ENCODE results near the gene PRKCD.

PRKCD gene

GRCh38 chr3:53130179-53131061, 30.6 kb upstream of the PRKCD start, which contains the start of gene RFT1:
Gene RFT1, minus strand, starts transcription at chr3:53130435. Its CDS starts 35 bp downstream, at chr3:53130400.
- DNase-seq (ENCODE audit: low spot score), result peak; percentile 97
- H3K27ac Mint-ChIP-seq, result peak within 1 kb of the TSS; percentile 96
- H3K9me3 Mint-ChIP-seq, result no peaks in the 10 kb centered on the region
- peaks cover 20% of the 10 kb centered on the region for H3K4me1 Mint-ChIP-seq (ENCODE audit: low read depth)
- H3K4me3 Mint-ChIP-seq, result peak within 1 kb of the TSS; percentile 96
- peaks cover 6% of the 10 kb centered on the region for H3K36me3 Mint-ChIP-seq (ENCODE audit: low read depth)
- H3K27me3 Mint-ChIP-seq (ENCODE audit: low read depth), result no peaks in the 10 kb centered on the region

GRCh38 chr3:53131096-53131495, 29.9 kb upstream of the PRKCD start:
- Mint-ChIP-seq H3K4me1 (ENCODE audit: low read depth) (peaks cover 20% of the 10 kb centered on the region), H3K4me3 (peak overlapping the region; percentile 96), H3K27ac (peak overlapping the region; percentile 96), H3K9me3 (no peaks in the 10 kb centered on the region), H3K36me3 (ENCODE audit: low read depth) (peaks cover 3% of the 10 kb centered on the region), H3K27me3 (ENCODE audit: low read depth) (no peaks in the 10 kb centered on the region)
- DNase-seq (ENCODE audit: low spot score), result no peak

GRCh38 chr3:53132347-53132746, 28.7 kb upstream of the PRKCD start:
- DNase-seq (ENCODE audit: low spot score), result no peak
- Mint-ChIP-seq H3K27ac (no peak overlapping the region), H3K27me3 (ENCODE audit: low read depth) (no peaks in the 10 kb centered on the region), H3K4me1 (ENCODE audit: low read depth) (peaks cover 20% of the 10 kb centered on the region), H3K36me3 (ENCODE audit: low read depth) (peaks cover 3% of the 10 kb centered on the region), H3K4me3 (no peak overlapping the region), H3K9me3 (no peaks in the 10 kb centered on the region)

- H3K27me3 Mint-ChIP-seq (ENCODE audit: low read depth), result no peaks in the 10 kb centered on the region
- H3K9me3 Mint-ChIP-seq, result no peaks in the 10 kb centered on the region
- peaks cover 11% of the 10 kb centered on the region for H3K4me1 Mint-ChIP-seq (ENCODE audit: low read depth)
- peak; percentile 56 for DNase-seq (ENCODE audit: low spot score)
- H3K36me3 Mint-ChIP-seq (ENCODE audit: low read depth), result no peaks in the 10 kb centered on the region
- no peak overlapping the region for H3K4me3 Mint-ChIP-seq
- no peak overlapping the region for H3K27ac Mint-ChIP-seq
Observed at GRCh38 chr3:53134631-53135232, 26.3 kb upstream of the PRKCD start.

- Mint-ChIP-seq H3K27me3 (ENCODE audit: low read depth) (no peaks in the 10 kb centered on the region), H3K9me3 (no peaks in the 10 kb centered on the region), H3K27ac (no peak overlapping the region), H3K4me3 (no peak overlapping the region), H3K36me3 (ENCODE audit: low read depth) (no peaks in the 10 kb centered on the region), H3K4me1 (ENCODE audit: low read depth) (peaks cover 2% of the 10 kb centered on the region)
- no peak for DNase-seq (ENCODE audit: low spot score)
Observed at GRCh38 chr3:53137221-53137620, 23.8 kb upstream of the PRKCD start.

- Mint-ChIP-seq H3K4me3 (no peak overlapping the region), H3K36me3 (ENCODE audit: low read depth) (no peaks in the 10 kb centered on the region), H3K9me3 (no peaks in the 10 kb centered on the region), H3K4me1 (ENCODE audit: low read depth) (peaks cover 2% of the 10 kb centered on the region), H3K27ac (no peak overlapping the region), H3K27me3 (ENCODE audit: low read depth) (no peaks in the 10 kb centered on the region)
- DNase-seq (ENCODE audit: low spot score), result no peak
Observed at GRCh38 chr3:53137835-53138446, 23.1 kb upstream of the PRKCD start.

GRCh38 chr3:53139906-53140846, 20.8 kb upstream of the PRKCD start:
- Mint-ChIP-seq H3K27me3 (ENCODE audit: low read depth) (no peaks in the 10 kb centered on the region), H3K4me1 (ENCODE audit: low read depth) (no peaks in the 10 kb centered on the region), H3K27ac (no peak overlapping the region), H3K36me3 (ENCODE audit: low read depth) (no peaks in the 10 kb centered on the region), H3K4me3 (no peak overlapping the region), H3K9me3 (no peaks in the 10 kb centered on the region)
- no peak for DNase-seq (ENCODE audit: low spot score)

GRCh38 chr3:53140847-53141845, 19.9 kb upstream of the PRKCD start:
- Mint-ChIP-seq H3K36me3 (ENCODE audit: low read depth) (no peaks in the 10 kb centered on the region), H3K9me3 (no peaks in the 10 kb centered on the region), H3K27ac (no peak overlapping the region), H3K4me3 (no peak overlapping the region), H3K27me3 (ENCODE audit: low read depth) (no peaks in the 10 kb centered on the region), H3K4me1 (ENCODE audit: low read depth) (no peaks in the 10 kb centered on the region)
- DNase-seq (ENCODE audit: low spot score), result no peak

- no peak overlapping the region for H3K27ac Mint-ChIP-seq
Observed at GRCh38 chr3:53142986-53143385, 18.0 kb upstream of the PRKCD start.

GRCh38 chr3:53144446-53144845, 16.6 kb upstream of the PRKCD start:
- H3K27ac Mint-ChIP-seq, result no peak overlapping the region
- no peaks in the 10 kb centered on the region for H3K4me1 Mint-ChIP-seq (ENCODE audit: low read depth)
- no peaks in the 10 kb centered on the region for H3K36me3 Mint-ChIP-seq (ENCODE audit: low read depth)
- H3K27me3 Mint-ChIP-seq (ENCODE audit: low read depth), result no peaks in the 10 kb centered on the region
- H3K4me3 Mint-ChIP-seq, result no peak overlapping the region
- H3K9me3 Mint-ChIP-seq, result no peaks in the 10 kb centered on the region
- DNase-seq (ENCODE audit: low spot score), result no peak

More at GRCh38 chr3:53142986-53143385, 18.0 kb upstream of the PRKCD start:
- DNase-seq (ENCODE audit: low spot score), result no peak
- no peak overlapping the region for H3K4me3 Mint-ChIP-seq
- no peaks in the 10 kb centered on the region for H3K4me1 Mint-ChIP-seq (ENCODE audit: low read depth)
- no peaks in the 10 kb centered on the region for H3K9me3 Mint-ChIP-seq
- H3K27me3 Mint-ChIP-seq (ENCODE audit: low read depth), result no peaks in the 10 kb centered on the region
- no peaks in the 10 kb centered on the region for H3K36me3 Mint-ChIP-seq (ENCODE audit: low read depth)

GRCh38 chr3:53144862-53145712, 15.9 kb upstream of the PRKCD start:
- Mint-ChIP-seq H3K36me3 (ENCODE audit: low read depth) (no peaks in the 10 kb centered on the region), H3K27ac (no peak overlapping the region), H3K27me3 (ENCODE audit: low read depth) (no peaks in the 10 kb centered on the region), H3K4me3 (no peak overlapping the region), H3K4me1 (ENCODE audit: low read depth) (no peaks in the 10 kb centered on the region), H3K9me3 (no peaks in the 10 kb centered on the region)
- DNase-seq (ENCODE audit: low spot score), result no peak

- H3K36me3 Mint-ChIP-seq (ENCODE audit: low read depth), result no peaks in the 10 kb centered on the region
- H3K4me3 Mint-ChIP-seq, result no peak overlapping the region
- no peaks in the 10 kb centered on the region for H3K4me1 Mint-ChIP-seq (ENCODE audit: low read depth)
- H3K9me3 Mint-ChIP-seq, result no peaks in the 10 kb centered on the region
- H3K27me3 Mint-ChIP-seq (ENCODE audit: low read depth), result no peaks in the 10 kb centered on the region
- no peak for DNase-seq (ENCODE audit: low spot score)
- H3K27ac Mint-ChIP-seq, result no peak overlapping the region
Observed at GRCh38 chr3:53145713-53146080, 15.3 kb upstream of the PRKCD start.

Measured in T-helper 2 cell treated with Interferon-gamma antibody and Interleukin-4, amounts not matched to agents 5 μg/mL and 100 μg/mL, for 36 hours (primary cell).